ENCODE results near the gene RGS6. TPM values are rescaled to one million over a fixed set of nuclear protein-coding genes. Genes with fewer than 3 reads are reported as not detected.

The RGS6 gene
- total RNA-seq, 1 experiment from 2014 or later = not detected

GRCh38 chr14:72057701-72058285, 125.6 kb downstream of the RGS6 start:
- Mint-ChIP-seq H3K27ac (ENCODE audit: low read depth, unreplicated experiment) (no peak overlapping the region), H3K9me3 (ENCODE audit: unreplicated experiment) (no peaks in the 10 kb centered on the region), H3K4me1 (ENCODE audit: insufficient read depth, unreplicated experiment) (peaks cover 8% of the 10 kb centered on the region), H3K4me3 (ENCODE audit: unreplicated experiment) (no peak overlapping the region), H3K36me3 (ENCODE audit: insufficient read depth, unreplicated experiment) (no peaks in the 10 kb centered on the region), H3K27me3 (ENCODE audit: insufficient read depth, unreplicated experiment) (peaks cover 31% of the 10 kb centered on the region)
- TF ChIP-seq CTCF (IDR thresholded peaks at IDR 0.05; ENCODE audit: unreplicated experiment) = no peak
- no peak for DNase-seq (ENCODE audit: unreplicated experiment)
- intact Hi-C loops (cut with micrococcal nuclease) = no loop called here
- ChIA-PET POLR2A (interaction anchor here (0.6 to 1.1 kb wide), 2 partner anchors 19 to 199 kb away, joined by 3 to 4 read pairs; no protein-coding TSS in a partner anchor), CTCF (no interaction called here)
- no TSS peak for BruUV-seq (replicated peaks)

GRCh38 chr14:72060460-72060859, 128.2 kb downstream of the RGS6 start:
- H3K9me3 Mint-ChIP-seq (ENCODE audit: unreplicated experiment) = no peaks in the 10 kb centered on the region
- H3K27ac Mint-ChIP-seq (ENCODE audit: low read depth, unreplicated experiment) = no peak overlapping the region
- intact Hi-C loops (cut with micrococcal nuclease) = no loop called here
- ChIA-PET POLR2A (interaction anchor here (0.7 to 2.4 kb wide), 3 partner anchors 11 to 123 kb away, joined by 3 to 6 read pairs (median 3); no protein-coding TSS in a partner anchor), CTCF (interaction anchor here (0.6 to 1.9 kb wide), 3 partner anchors 16 to 126 kb away, joined by 3 to 7 read pairs (median 3); no protein-coding TSS in a partner anchor)
- H3K4me3 Mint-ChIP-seq (ENCODE audit: unreplicated experiment) = no peak overlapping the region
- no peak for TF ChIP-seq CTCF (IDR thresholded peaks at IDR 0.05; ENCODE audit: unreplicated experiment)
- H3K27me3 Mint-ChIP-seq (ENCODE audit: insufficient read depth, unreplicated experiment) = peaks cover 17% of the 10 kb centered on the region
- H3K36me3 Mint-ChIP-seq (ENCODE audit: insufficient read depth, unreplicated experiment) = no peaks in the 10 kb centered on the region
- BruUV-seq (replicated peaks) = no TSS peak
- H3K4me1 Mint-ChIP-seq (ENCODE audit: insufficient read depth, unreplicated experiment) = peaks cover 13% of the 10 kb centered on the region
- peak; percentile 15 for DNase-seq (ENCODE audit: unreplicated experiment)

- peak; percentile 80 for DNase-seq (ENCODE audit: unreplicated experiment)
- CTCF ChIA-PET = interaction anchor here (0.7 to 0.8 kb wide), 3 partner anchors 34 to 126 kb away, joined by 3 to 4 read pairs (median 4); no protein-coding TSS in a partner anchor
Measured at GRCh38 chr14:72060917-72061316, 128.7 kb downstream of the RGS6 start.

More at GRCh38 chr14:72060917-72061316, 128.7 kb downstream of the RGS6 start:
- H3K27me3 Mint-ChIP-seq (ENCODE audit: insufficient read depth, unreplicated experiment) = peaks cover 13% of the 10 kb centered on the region
- intact Hi-C loops (cut with micrococcal nuclease) = no loop called here
- TF ChIP-seq CTCF (IDR thresholded peaks at IDR 0.05; ENCODE audit: unreplicated experiment) = no peak
- H3K4me1 Mint-ChIP-seq (ENCODE audit: insufficient read depth, unreplicated experiment) = peaks cover 13% of the 10 kb centered on the region
- no peak overlapping the region for H3K27ac Mint-ChIP-seq (ENCODE audit: low read depth, unreplicated experiment)
- no peaks in the 10 kb centered on the region for H3K9me3 Mint-ChIP-seq (ENCODE audit: unreplicated experiment)
- POLR2A ChIA-PET = interaction anchor here (0.6 to 2.4 kb wide), 6 partner anchors 10 to 257 kb away, joined by 3 to 6 read pairs (median 3); no protein-coding TSS in a partner anchor
- H3K4me3 Mint-ChIP-seq (ENCODE audit: unreplicated experiment) = no peak overlapping the region
- BruUV-seq (replicated peaks) = no TSS peak
- H3K36me3 Mint-ChIP-seq (ENCODE audit: insufficient read depth, unreplicated experiment) = no peaks in the 10 kb centered on the region

All from MCF 10A (cell line).